NCI-H526 treated with DMSO at 0.1 percent for 48 hours (cell line): ENCODE results near the gene CNOT10.
"Not testable (repeated sequence)": the region's sequence is repeated elsewhere in the genome, so short reads cannot be mapped to it uniquely, and the experiment has no call there.

Experiments used
- DNase-seq: peaks from one replicate; lab custom pipeline; 2025; lab: John Stamatoyannopoulos, UW

Gene CNOT10

DNA sequence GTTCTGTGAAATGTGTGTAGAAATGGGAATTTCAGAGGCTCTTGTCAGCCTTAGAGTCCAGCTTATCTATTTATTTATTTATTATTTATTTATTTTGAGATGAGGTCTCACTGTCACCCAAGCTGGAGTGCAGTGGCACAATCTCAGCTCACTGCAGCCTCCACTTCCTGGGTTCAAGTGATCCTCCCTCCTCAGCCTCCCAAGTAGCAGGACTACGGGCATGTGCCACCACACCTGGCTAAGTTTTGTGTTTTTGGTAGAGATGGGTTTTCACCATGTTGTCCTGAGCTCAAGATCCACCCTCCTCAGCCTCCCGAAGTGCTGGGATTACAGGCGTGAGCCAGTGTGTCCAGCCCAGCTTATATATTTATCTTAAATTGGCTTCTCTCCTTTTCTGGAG is 11.5 kb downstream of the CNOT10 start:
- no peak for DNase-seq

- no peak for DNase-seq
These were observed 13.5 kb downstream of the CNOT10 start for GRCh38 chr3:32698506-32698905.

DNA sequence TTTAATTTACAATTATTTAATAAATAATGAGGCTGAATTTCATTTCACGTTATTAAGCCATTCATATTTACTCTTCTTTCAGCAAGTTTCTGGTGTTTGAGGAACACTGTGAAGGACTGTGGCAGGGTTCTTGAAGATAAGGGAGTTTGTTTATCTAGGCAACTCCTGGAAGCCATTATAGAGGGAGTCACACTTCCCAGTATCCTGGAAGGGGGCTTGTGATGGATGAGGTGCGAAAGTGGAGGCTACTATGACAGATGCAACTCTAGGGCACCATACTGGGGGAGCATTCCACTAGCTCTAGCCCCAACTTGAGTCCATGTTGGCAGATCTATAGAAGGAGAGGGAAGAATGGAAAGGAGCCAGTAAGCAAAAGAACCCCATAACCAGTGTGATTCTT is 14.4 kb downstream of the CNOT10 start:
- DNase-seq: no peak

DNA sequence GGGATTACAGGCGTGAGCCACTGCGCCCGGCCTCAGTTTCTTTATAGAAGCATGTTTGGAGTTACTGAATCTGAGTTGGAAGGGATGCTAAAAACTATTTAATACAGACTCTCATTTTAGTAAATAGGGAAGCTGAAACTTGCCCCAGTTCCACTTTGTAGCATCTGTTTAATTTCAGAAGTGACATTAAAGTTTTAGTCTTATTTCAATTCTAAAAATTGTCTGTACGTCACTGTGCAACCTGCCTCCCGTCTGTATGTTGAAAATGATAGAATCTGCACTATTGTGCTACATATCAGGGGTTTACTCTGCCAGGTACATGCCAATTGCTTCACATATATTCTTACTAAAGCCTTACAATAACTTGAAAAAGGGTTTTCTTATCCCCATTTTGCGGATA is 15.3 kb downstream of the CNOT10 start:
- no peak for DNase-seq

DNA sequence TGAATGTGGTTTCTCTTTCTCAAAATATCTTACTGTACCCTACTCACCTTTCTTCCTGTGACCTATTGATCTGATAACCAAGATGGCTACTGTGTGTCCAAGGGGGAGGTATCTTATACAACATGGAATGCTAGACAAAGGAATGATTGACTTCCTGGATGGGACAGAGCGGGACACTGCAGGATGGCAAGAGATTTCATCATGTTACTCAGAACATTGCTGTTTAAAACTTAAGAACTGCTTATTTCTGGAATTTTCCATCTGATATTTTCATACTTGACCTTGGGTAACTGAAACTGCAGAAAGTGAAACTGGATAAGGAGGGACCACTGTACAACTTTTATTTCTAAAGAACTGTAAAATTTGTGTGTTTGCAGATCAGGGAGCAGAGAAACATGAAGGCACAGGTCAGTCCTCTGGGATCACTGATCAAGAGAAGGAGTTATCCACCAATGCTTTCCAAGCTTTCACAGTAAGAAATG is 18.5 kb downstream of the CNOT10 start:
- no peak for DNase-seq

DNA sequence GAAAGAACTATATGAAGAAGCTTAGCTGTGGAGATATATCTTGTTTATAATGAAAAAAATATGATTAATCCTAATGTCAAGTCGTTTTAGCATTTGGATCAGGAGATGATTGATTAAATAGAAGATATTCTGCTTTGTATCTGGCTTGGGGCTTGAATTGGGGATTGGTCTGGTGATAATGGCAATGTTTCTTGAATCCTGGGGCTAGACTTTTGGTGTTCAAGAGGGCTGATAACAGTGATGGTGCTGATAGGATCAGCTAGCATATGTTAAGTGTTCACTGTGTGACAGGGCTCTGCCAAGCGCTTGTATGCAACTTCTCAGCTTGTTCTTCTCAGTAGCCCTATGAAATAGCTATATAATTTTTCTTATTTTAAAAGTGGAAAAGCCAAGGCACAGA is 20.2 kb downstream of the CNOT10 start:
- no peak for DNase-seq

- no peak for DNase-seq
These were observed 21.5 kb downstream of the CNOT10 start for GRCh38 chr3:32706348-32707025.

DNA sequence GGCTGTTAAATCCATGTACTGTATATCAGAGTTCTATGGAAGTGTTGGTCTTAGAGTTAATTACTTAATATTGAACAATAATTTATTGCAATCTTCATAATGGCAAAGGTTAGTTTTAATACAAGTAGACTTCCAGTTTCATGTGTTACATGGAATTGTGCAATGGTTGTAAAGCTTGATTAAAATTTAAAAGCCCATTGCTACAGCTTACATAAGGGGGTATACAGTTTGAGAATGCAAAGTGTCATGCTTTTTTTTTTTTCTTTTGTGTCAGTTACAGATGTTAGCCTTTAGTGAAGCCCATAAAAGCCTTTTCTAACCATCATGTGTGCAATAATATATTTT is 22.0 kb downstream of the CNOT10 start:
- DNase-seq: no peak

- DNase-seq: no peak
These were observed 23.8 kb downstream of the CNOT10 start for GRCh38 chr3:32708672-32709283.

DNA sequence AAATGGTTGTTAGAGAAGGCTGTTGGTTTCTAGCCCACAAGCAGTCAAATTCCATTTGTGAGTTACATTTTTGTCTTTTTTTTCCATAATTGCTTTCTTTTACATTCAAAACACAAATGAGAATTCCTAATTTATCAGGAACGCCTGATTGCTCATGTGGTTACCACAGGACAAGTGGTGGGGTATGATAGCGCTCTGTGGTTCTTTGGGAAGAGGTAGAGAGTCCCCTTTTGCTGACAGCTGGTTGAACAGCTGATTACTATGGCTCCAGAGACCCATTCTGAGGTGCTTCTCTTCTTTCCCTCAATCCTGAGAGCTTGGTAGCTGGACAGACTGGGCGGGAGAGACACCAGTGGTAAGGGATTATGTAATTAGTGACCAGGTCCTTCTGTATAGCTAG is 24.4 kb downstream of the CNOT10 start:
- DNase-seq: no peak

GRCh38 chr3:32712506-32713055 is 27.6 kb downstream of the CNOT10 start:
- DNase-seq: no peak

DNA sequence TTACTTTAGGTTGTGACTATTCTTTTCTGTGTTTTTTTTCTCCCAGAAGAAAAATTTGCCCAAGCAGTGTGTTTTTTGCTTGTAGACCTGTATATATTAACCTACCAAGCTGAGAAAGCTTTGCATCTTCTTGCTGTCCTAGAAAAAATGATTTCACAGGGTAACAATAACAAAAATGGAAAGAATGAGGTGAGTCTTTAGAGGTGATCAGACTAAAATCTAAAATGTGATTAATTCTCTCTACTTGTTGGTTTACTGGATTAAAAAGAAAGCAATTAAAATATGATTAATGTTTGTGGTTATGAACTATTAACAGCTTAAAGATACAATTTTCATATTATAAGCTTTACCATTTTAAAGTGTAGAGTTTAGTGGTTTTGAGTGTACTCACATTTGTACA is 28.2 kb downstream of the CNOT10 start:
- no peak for DNase-seq

GRCh38 chr3:32719335-32719734 is 34.3 kb downstream of the CNOT10 start:
- DNase-seq: no peak

DNA sequence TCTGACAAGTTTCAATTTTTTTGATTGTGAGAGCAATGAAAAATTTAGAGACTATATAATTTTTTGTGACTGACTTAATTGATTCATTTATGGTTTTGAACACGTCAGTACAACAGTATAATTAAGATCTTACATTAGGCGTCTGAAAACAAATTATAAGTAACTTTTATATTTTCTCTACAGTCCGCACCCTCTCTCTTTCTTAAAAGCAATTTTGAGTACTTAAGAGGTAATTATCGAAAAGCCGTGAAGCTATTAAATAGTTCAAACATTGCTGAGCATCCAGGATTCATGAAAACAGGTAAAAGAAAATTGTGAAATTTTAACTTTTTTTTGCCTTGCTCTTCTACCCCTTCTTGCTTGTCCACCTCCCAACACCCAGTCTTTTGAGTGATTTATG is 34.9 kb downstream of the CNOT10 start:
- no peak for DNase-seq

- DNase-seq: no peak
These were observed 40.7 kb downstream of the CNOT10 start for GRCh38 chr3:32725721-32726120.

- peak; percentile 24 for DNase-seq
These were observed 48.7 kb downstream of the CNOT10 start for GRCh38 chr3:32733631-32734229.

GRCh38 chr3:32734756-32735155 is 49.8 kb downstream of the CNOT10 start:
- no peak for DNase-seq

DNA sequence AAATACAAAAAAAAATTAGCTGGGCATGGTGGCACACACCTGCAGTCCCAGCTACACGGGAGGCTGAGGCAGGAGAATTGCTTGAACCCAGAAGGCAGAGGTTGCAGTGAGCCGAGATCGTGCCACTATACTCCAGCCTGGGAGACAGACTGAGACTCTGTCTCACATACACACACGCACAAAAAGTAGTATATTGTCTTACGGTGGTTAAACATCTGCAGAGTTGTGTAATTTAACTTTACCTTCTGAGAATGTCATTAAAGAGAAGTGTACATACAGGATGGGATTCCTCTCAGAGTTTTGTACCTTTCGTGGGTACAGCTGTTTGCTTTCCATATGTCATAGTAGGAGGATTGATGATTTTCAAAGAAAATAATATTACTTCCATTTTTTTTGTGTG is 58.5 kb downstream of the CNOT10 start:
- not testable (repeated sequence) for DNase-seq

- DNase-seq: no peak
These were observed 58.9 kb downstream of the CNOT10 start for GRCh38 chr3:32743934-32744333.

GRCh38 chr3:32751377-32751776 is 66.4 kb downstream of the CNOT10 start:
- DNase-seq: no peak

GRCh38 chr3:32755761-32756160 is 70.8 kb downstream of the CNOT10 start:
- no peak for DNase-seq

DNA sequence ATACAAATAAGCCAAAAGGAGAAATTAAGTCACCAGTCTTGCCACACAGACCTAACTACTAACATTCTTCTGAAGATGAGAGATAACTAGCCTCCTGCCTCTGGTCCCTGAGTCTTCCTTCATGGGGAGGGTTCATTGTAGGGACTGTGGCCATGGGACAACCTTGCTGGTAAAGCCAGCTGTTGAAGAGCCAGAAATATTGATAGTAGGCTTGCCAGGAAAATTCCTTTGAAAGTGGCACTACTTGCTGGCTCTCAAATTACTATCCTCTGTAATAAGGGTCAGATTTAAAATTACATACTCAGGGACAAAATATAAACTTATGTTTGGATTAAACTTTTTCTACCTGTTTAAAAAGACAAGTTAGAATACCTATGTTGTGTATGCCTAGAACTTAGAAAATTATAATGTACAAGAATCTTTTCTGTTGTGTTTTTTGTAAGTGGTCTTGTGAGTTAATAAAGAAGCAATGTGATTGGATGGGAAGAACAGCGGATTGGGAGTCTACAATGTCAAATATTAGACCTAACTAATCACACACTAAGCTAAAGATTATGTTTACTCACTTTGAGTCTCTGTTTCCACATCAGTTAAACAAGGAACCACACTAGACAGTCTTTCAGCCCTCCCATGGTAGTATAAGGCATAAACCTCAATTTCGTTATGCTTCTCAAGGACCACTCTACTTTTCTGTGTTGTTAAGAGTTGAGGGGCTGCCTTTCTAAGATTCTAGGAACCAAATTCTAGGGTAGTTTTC is 72.8 kb downstream of the CNOT10 start:
- DNase-seq: no peak

GRCh38 chr3:32758375-32758753 is 73.4 kb downstream of the CNOT10 start:
- no peak for DNase-seq
